ENCODE results near the gene C6orf132.

The C6orf132 gene

GRCh38 chr6:42135161-42135560, 7.3 kb downstream of the C6orf132 start:
- DNase-seq (ENCODE audit: low spot score): no peak

DNA sequence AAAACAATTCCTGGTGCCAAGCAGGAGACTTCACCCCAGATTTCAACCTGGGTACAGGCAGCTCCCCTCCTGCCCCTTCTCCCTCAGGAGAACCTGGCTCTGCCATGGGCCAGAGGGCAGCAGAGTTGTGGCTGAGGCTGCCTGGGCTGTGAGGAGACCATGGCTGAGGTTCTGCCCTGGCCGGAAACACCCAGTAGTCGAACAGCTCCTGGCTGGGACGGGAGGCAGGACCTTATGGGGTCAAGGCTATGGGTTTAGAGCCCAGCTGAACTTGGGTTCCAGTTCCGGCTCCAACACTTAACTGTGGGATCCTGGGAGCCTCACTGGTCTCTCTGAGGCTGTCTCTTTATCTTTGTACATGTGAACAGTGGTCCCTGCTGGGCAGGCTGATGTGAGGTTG, 8.5 kb downstream of the C6orf132 start:
- no peak for DNase-seq (ENCODE audit: low spot score)

- peak; percentile 88 for DNase-seq (ENCODE audit: low spot score)
These were observed 10.9 kb downstream of the C6orf132 start for GRCh38 chr6:42131531-42131930.

DNA sequence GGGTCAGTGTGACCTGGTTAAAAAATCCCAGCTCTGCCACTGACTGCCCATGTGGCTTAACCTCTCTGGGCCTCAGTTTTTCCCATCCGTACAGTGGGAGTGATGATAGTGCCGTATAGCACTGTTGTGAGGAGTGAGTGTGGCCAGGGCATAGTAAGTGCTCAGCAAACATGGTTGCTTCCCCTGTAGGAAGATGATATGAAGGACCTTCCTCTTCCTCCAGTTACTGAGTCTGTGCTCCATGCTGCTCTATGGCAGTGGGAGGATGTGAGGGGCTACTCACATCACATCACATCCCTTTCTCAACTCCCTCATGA, 13.1 kb downstream of the C6orf132 start:
- DNase-seq (ENCODE audit: low spot score): no peak

GRCh38 chr6:42128460-42129359, 13.7 kb downstream of the C6orf132 start:
- no peak for DNase-seq (ENCODE audit: low spot score)

GRCh38 chr6:42125663-42126062, 16.8 kb downstream of the C6orf132 start:
- DNase-seq (ENCODE audit: low spot score): no peak

DNA sequence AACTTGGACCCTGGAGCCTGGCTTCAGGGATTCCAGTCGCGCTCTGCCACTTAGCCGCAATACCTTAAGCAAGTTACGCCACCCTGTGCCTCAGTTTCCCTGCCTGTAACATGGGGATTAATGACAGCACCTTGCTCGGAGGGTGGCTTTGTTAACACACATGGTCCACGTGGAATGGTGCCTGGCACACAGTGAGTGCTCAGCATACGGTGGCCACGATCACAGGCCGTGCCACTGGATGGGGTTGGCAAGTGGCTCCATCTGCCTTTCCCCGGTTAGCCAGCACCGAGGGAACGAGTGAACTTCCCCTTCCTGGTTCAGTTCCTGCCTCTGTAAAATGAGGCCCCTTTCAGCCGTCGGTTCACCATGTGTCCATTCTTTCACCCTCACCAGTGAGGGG, 17.2 kb downstream of the C6orf132 start:
- no peak for DNase-seq (ENCODE audit: low spot score)

DNA sequence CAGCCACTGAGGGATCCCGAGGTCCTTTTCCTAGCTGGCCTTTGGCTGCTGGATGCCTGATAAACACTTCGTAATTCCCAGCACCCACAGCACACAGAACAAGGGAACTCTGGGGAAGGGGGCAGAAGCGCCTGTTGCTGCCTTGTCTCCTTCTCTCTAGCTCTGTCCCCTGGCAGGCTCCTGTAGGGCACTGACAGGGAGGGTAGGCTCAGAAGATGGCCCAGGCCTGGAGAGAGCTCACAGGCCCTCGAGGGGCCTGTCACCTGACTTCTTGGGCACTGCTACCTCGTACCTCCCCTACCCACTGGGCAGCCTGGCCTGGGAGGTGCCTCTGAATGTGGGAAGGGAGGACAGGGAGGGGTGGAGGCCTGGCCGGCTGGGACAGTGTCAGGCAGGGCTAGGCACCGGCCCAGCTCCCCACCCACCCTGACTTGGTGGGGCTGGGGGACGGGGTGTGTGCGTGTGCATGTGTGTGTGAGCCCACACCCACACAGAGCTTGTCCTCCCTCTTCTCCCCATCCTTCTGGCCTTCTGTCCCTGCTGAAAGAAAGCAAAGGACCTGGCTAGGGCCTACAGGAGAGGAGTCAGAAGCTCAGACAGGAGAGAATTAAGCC, 18.1 kb downstream of the C6orf132 start:
- no peak for DNase-seq (ENCODE audit: low spot score)

GRCh38 chr6:42123379-42124103, 18.9 kb downstream of the C6orf132 start:
- no peak for DNase-seq (ENCODE audit: low spot score)

DNA sequence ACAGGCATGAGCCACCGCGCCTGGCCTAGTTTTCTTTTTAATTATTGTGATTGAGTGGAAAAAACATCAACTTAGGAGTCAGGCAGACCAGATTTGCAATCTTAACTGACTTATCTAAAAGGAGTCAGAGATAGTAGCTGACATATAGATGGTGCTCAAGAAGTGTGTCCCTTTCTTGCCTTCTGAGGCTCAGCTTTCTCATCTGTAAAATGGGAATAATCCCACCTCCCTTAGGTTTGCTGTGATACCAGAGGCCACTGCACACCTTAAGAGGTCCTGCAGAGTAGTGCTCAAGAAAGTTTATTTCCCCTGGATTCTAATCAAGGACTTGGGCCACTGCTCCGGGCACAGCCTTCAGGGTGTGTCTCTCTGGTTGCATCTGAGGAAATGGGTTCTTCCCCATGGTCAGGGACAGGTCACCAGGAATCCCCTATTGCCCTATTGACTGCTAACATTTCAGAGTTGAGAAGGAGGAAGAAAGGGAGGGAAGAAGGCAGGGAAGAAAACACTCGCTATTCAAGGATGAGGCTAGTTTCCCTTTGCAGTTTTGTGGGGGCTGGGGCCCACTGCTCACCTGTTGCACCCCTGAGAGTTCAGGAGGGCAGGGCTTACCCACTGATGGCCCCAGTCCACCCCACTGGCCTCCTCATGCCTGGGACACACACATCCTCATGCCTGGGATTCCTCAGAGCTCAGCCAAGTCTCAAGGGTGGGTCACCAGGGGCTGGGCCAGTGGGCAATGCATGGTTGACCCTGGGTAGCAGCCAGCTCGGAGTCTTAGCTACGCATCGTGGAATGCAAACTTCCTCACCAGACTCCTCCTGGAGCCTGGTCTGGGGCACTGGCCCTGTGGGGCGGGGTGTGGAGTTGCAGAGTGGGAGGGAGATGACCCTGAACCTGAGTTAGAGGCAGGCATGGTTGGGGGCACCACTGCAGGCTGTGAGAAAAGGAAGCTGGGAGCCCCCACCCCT, 21.2 kb downstream of the C6orf132 start:
- no peak for DNase-seq (ENCODE audit: low spot score)

GRCh38 chr6:42118162-42119001, 24.0 kb downstream of the C6orf132 start:
- no peak for DNase-seq (ENCODE audit: low spot score)

DNA sequence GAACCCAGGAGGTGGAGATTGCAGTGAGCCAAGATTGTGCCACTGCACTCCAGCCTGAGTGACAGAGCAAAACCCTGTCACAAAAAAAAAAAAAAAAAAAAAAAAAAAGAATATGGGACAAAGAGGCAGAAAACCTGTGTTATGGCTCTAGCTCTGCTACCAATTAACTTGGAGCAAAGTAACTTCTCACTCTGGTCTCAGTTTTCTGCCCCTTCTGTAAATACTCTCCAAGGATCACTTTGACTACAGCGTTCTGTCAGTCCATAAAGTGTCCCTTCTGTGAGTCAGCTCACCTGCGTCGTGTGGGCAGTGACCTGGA, 24.6 kb downstream of the C6orf132 start:
- DNase-seq (ENCODE audit: low spot score): no peak

GRCh38 chr6:42113936-42114636, 28.3 kb downstream of the C6orf132 start:
- DNase-seq (ENCODE audit: low spot score): no peak

- no peak for DNase-seq (ENCODE audit: low spot score)
These were observed 30.1 kb downstream of the C6orf132 start for GRCh38 chr6:42112351-42112750.

DNA sequence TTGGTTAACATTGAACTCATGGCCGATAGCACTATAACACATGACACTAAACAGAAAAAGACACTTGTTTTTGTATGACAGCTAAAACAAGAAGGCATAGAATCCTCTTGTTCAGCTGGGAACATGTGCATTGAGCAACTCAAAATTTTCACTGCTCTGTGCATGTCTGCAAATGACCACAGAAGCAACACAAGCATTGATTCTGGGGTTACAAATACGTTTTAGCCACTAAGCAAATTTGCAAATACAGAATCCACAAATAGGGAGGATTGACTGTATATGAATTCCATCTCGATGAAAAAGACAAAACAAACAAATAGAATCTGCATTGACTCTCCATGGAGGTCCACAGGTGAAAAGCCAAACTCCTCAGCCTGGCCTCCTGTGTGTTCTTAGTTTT, 31.7 kb downstream of the C6orf132 start:
- DNase-seq (ENCODE audit: low spot score): no peak

DNA sequence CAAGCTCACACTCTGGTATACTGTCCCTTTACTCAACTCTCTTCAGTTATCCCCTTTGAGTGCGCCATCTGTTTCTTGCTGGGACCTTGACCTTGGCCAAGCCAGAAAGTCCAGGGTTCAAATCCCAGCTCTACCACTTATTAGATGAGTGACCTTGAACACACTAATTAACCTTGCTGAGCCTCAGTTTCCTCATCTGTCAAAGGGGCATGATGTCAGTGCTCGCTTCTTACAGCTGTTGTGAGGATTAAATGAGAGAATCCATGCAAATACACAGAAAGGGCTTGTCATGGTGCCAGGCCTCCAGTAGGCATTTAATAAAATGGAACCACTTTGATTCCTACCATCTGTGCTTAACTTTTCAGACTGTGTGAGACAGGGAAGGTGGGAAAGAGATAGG, 34.3 kb downstream of the C6orf132 start:
- DNase-seq (ENCODE audit: low spot score): no peak

DNA sequence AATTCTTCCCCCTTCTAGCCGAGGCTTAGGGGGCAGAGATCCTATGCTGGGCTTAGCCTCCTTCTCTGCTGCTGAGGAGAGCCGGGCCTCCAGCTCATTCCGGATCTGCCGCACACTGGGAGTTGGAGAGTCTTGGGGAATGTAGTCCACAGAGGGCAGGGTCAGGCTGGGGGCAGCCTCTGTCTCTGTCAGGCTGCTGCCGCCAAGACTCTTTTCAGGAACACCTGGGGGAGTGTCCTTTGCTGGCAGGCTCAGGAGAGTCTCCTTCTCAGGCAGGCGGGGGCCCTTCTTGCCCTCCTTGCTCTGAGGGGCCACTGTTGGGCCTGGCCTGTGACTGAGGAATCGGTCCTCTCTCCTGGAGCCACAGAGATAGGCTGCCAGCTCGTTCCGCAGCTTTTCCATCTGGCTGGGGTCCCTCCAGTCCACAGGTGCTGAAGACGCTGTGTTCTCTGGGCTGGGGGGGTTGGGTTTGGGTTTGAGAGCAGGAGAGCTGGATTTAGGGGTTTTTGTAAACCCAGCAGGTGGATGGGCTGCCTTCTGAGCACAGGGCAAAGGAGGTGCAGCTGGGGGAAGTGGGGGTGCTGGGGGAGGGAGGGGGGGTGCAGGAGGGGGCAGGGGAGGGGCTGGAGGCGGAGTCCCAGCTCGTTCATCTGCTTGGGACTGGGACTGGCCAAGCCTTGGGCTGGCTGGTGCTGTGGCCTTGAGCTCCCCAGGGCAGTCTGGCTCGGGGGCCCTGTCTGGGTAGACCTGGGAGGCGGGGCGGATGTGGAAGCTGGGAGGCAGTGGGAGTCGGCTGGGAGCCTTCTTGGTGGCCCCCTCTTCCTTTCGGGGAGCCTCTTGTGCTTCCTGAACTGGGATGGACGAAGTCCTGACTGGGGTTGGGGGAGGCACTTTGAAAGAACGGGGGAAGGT, 36.1 kb downstream of the C6orf132 start:
- no peak for DNase-seq (ENCODE audit: low spot score)

DNA sequence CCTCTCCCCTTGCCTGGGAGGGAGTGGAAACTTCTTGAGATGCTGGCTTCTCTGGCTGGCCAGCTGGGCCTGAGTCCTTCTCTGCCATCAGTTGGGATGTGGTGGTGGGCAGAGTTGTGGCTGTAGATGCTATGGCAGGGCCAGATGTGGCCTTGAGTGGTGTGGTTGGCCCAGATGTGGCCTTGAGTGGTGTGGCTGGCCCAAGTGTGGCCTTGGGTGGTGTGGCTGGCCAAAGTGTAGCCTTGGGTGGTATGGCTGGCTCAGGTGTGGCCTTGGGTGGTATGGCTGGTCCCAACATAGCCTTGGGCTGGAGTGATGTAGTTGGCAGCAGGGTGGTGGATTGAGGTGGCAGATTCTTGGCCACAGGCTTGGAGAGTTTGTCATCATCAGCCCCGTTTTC, 36.7 kb downstream of the C6orf132 start:
- no peak for DNase-seq (ENCODE audit: low spot score)

GRCh38 chr6:42105156-42105648, 37.2 kb downstream of the C6orf132 start:
- DNase-seq (ENCODE audit: low spot score): no peak

Data from hepatic stellate cell (primary cell).